SK-N-SH treated with all-trans-retinoic acid at 6 μM for 48 hours (cell line): ENCODE data around the gene CCDC159.

Source experiments
- ATAC-seq: fragments of 200-7000 bp; cut with Tn5 transposase; 3 replicates; pipeline ENCODE4 v1.9.1; 2020; ENCODE audit warnings: mild to moderate bottlenecking, moderate library complexity
- BACH2 ChIP-seq: fragments of 250-450 bp; sonication (Bioruptor Pico); IDR thresholded peaks from 2 replicates; pipeline ENCODE4 v1.9.0; 2021; ENCODE audit warnings: mild to moderate bottlenecking, borderline replicate concordance
- CREB5 ChIP-seq: fragments of 250-450 bp; sonication (Bioruptor Pico); IDR thresholded peaks from 2 replicates; pipeline ENCODE4 v1.5.1; 2020; ENCODE audit warnings: low read depth, mild to moderate bottlenecking, moderate library complexity
- CSRNP3 ChIP-seq: fragments of 250-450 bp; sonication (Bioruptor Pico); IDR thresholded peaks from 2 replicates; pipeline ENCODE4 v1.5.1; 2021; ENCODE audit warnings: mild to moderate bottlenecking, moderate library complexity
- ESRRG ChIP-seq: fragments of 250-450 bp; sonication (Bioruptor Pico); IDR thresholded peaks from 2 replicates; pipeline ENCODE4 v1.6.1; 2021; ENCODE audit warnings: mild to moderate bottlenecking
- GLIS3 ChIP-seq: fragments of 250-450 bp; sonication (Bioruptor Pico); IDR thresholded peaks from 2 replicates; pipeline ENCODE4 v1.5.0; 2020; ENCODE audit warnings: mild to moderate bottlenecking, moderate library complexity
- ISL1 ChIP-seq: fragments of 250-450 bp; sonication (Bioruptor Pico); IDR thresholded peaks from 2 replicates; pipeline ENCODE4 v2.1.2; 2022; ENCODE audit warnings: mild to moderate bottlenecking, moderate library complexity
- OSR1 ChIP-seq: fragments of 250-450 bp; sonication (Bioruptor Pico); IDR thresholded peaks from 2 replicates; pipeline ENCODE4 v1.8.0; 2022; ENCODE audit warnings: moderate library complexity, mild to moderate bottlenecking, inconsistent platforms
- PPARA ChIP-seq: fragments of 250-450 bp; sonication (Bioruptor Pico); IDR thresholded peaks from 2 replicates; pipeline ENCODE4 v1.5.0; 2020; ENCODE audit warnings: mild to moderate bottlenecking, borderline replicate concordance
- RARB ChIP-seq: fragments of 250-450 bp; sonication (Bioruptor Pico); IDR thresholded peaks from 2 replicates; pipeline ENCODE4 v1.8.0; 2021; ENCODE audit warnings: mild to moderate bottlenecking, moderate library complexity
- SNAI2 ChIP-seq: fragments of 250-450 bp; sonication (Bioruptor Pico); IDR thresholded peaks from 2 replicates; pipeline ENCODE4 v1.5.0; 2020; ENCODE audit warnings: mild to moderate bottlenecking, moderate library complexity
- TCF4 ChIP-seq: fragments of 250-450 bp; sonication (Bioruptor Pico); IDR thresholded peaks from 2 replicates; pipeline ENCODE4 v1.8.0; 2021; ENCODE audit warnings: mild to moderate bottlenecking, moderate library complexity, borderline replicate concordance
- TSHZ2 ChIP-seq: fragments of 250-450 bp; sonication (Bioruptor Pico); IDR thresholded peaks from 2 replicates; pipeline ENCODE4 v1.5.0; 2020; ENCODE audit warnings: mild to moderate bottlenecking, moderate library complexity
- ZC3H10 ChIP-seq: fragments of 250-450 bp; sonication (Bioruptor Pico); IDR thresholded peaks from 2 replicates; pipeline ENCODE4 v1.5.1; 2021; ENCODE audit warnings: mild to moderate bottlenecking, moderate library complexity
- ZFP3 ChIP-seq: fragments of 250-450 bp; sonication (Bioruptor Pico); IDR thresholded peaks from 2 replicates; pipeline ENCODE4 v1.5.0; 2020; ENCODE audit warnings: mild to moderate bottlenecking, moderate library complexity
- ZFP30 ChIP-seq: fragments of 450-650 bp; formaldehyde crosslinking; IDR thresholded peaks from 2 replicates; pipeline ENCODE4 v1.5.0; 2022; ENCODE audit warnings: mild to moderate bottlenecking, moderate library complexity
- ZNF70 ChIP-seq: fragments of 450-650 bp; formaldehyde crosslinking; IDR thresholded peaks from 2 replicates; pipeline ENCODE4 v1.5.0; 2020; ENCODE audit warnings: mild to moderate bottlenecking, moderate library complexity
- ZNF8 ChIP-seq: fragments of 450-650 bp; formaldehyde crosslinking; IDR thresholded peaks from 2 replicates; pipeline ENCODE4 v1.5.0; 2020; ENCODE audit warnings: mild to moderate bottlenecking, moderate library complexity
- TF ChIP-seq, protein P1 (sequence below): fragments of 250-450 bp; sonication (Bioruptor Pico); IDR thresholded peaks from 2 replicates; pipeline ENCODE4 v1.8.0; 2020; ENCODE audit warnings: mild to moderate bottlenecking, moderate library complexity, borderline replicate concordance
- TF ChIP-seq, protein P2 (sequence below): fragments of 250-450 bp; sonication (Bioruptor Pico); IDR thresholded peaks from 2 replicates; pipeline ENCODE4 v1.8.0; 2021; ENCODE audit warnings: low read depth, mild to moderate bottlenecking, moderate library complexity, borderline replicate concordance

CCDC159 gene

DNA sequence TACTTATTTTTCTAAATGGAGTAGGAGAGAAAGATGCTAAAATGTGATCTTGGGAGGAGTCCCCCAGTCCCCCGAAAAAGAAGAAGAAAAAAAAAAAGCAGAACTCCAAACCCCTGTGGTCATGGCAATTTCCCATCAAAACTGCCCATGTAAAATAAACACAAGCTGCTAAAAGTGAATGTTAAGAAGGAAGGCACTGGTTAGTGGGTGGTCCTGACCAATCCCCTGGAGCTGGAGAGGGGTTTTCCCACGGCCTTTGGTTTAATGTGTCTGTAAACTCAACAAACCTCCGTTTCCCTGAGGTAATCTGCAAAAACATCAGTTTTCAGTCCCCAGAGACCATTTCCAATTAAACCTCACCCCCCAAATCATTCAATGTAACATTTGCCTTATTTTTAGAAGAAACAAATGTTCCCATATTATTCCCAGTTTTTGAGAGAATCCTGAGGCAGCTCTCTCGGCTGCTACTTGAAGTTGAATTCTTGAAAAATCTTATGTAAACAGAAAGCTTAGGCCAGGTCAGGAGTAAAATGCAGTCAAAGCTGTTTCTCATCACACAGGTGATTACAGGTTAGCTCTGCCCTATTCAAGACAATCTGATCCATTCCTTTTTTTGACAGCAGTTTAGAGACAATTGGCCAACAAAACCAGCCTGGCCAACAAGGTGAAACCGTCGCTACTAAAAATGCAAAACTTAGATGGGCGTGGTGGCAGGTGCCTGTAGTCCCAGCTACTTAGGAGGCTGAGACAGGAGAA, 23.9 kb upstream of the CCDC159 start:
- ATAC-seq: no peak

DNA sequence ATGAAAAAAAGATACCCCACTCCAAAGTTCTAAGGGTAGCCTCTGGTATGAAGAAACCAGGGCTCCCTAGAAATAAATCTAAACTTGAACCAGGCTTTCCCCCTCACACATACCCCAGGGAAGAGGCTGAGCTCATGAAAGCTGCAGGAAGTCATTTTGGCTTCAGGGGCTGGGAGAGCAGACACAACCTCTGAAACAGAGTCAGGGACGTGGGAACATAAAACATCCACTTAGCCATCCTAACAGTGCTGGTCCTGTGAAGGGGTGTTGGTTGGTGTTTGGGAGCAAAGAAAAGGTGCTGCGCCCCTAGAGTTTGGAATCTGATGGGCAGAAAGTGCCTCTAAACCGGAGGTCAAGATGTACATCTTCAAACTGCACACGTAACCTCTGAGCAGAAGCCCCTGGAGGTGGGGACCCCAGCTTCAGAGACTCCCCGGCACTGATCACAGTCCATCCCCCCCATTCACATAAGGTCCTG, 22.7 kb upstream of the CCDC159 start:
- no peak; the same call in 2 of the 3 replicates for ATAC-seq
- no peak for TF ChIP-seq CREB5 (CRISPR knock-in tag)
- no peak for TF ChIP-seq OSR1 (CRISPR knock-in tag)
- TF ChIP-seq GLIS3 (CRISPR knock-in tag): no peak
- TF ChIP-seq SNAI2 (CRISPR knock-in tag): no peak
- TF ChIP-seq ISL1 (CRISPR knock-in tag): no peak
- no peak for TF ChIP-seq ZNF70
- TF ChIP-seq TCF4 (CRISPR knock-in tag): no peak
- TF ChIP-seq ESRRG: no peak
- TF ChIP-seq, protein P1, sequence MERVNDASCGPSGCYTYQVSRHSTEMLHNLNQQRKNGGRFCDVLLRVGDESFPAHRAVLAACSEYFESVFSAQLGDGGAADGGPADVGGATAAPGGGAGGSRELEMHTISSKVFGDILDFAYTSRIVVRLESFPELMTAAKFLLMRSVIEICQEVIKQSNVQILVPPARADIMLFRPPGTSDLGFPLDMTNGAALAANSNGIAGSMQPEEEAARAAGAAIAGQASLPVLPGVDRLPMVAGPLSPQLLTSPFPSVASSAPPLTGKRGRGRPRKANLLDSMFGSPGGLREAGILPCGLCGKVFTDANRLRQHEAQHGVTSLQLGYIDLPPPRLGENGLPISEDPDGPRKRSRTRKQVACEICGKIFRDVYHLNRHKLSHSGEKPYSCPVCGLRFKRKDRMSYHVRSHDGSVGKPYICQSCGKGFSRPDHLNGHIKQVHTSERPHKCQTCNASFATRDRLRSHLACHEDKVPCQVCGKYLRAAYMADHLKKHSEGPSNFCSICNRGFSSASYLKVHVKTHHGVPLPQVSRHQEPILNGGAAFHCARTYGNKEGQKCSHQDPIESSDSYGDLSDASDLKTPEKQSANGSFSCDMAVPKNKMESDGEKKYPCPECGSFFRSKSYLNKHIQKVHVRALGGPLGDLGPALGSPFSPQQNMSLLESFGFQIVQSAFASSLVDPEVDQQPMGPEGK: no peak
- no peak for TF ChIP-seq ZC3H10 (CRISPR knock-in tag)
- TF ChIP-seq CSRNP3: no peak
- no peak for TF ChIP-seq ZFP3 (CRISPR knock-in tag)
- TF ChIP-seq PPARA (CRISPR knock-in tag): no peak
- no peak for TF ChIP-seq ZNF8 (CRISPR knock-in tag)
- no peak for TF ChIP-seq BACH2 (CRISPR knock-in tag)
- TF ChIP-seq, all 23 proteins: peak for 0

More for the DNA sequence above, 23.9 kb upstream of the CCDC159 start:
- TF ChIP-seq ZNF70 (no peak), BACH2 (CRISPR knock-in tag) (no peak), ZFP3 (CRISPR knock-in tag) (no peak), TCF4 (CRISPR knock-in tag) (no peak), CSRNP3 (no peak), PPARA (CRISPR knock-in tag) (no peak), ZC3H10 (CRISPR knock-in tag) (no peak), ZFP30 (no peak)

DNA sequence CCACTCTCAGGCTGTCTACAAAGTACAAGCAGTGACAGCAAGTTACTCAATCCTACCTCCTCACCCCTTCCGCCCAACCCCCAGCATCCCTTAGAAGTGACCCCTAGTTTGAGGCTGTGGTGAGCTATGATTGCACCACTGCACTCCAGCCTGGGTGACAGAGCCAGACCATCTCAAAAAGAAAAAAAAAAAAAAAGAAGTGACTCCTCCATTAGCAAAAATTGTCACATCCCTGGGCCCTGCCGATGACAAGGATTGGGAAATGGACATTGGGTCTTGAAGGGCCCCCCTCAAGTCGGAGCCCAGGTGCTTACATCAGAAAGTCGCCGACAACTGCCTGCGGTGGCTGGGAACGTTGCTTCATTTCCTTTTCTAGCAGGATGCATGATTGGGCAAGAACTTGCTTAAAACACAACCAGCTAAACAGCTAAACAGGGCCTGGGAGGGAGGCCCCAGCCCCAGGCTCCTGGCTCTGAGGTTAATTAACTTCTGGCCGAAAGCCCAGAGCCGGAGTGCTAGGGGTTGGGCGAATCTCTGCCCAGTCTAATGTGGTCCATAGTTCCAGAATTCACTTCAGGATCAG, 22.1 kb upstream of the CCDC159 start:
- peak; percentile 99 for ATAC-seq
- TF ChIP-seq ISL1 (CRISPR knock-in tag) (peak; percentile 58; the same call in 1 of the 2 replicates), CREB5 (CRISPR knock-in tag) (no peak)
- TF ChIP-seq, all 23 proteins: peak for 1

DNA sequence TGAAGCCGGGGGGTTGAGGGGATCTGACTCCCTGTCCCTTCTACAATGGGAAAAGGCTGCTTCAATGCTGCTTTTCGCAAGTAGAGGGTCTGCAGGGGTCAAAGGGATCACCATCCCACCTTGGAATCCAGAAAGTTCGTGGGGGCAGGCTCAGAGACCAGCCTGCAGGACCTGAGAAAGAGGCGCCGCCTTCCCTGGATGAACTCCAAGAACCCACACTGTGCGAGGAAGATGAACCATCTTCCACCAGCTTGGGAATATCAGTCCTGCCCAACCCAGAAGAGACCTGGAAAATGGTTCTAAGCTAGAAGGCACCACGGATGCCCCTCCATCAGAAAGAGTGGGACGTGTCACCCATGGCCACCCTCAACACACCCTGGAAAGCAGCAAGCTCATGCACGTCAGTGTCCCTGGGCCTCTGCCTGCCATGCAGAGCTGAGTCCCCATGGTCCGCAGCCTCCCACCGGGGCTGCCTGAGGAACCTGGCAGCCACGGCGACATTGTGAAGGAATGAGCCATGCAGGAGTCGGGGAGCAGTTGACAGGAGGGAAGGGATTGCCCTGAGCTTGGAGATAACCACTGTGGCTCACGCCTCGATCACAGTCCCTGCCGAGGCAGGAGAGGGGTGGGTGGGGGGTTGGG, 21.4 kb upstream of the CCDC159 start:
- peak; percentile 14 for ATAC-seq
- TF ChIP-seq PPARA (CRISPR knock-in tag): no peak
- TF ChIP-seq TSHZ2 (CRISPR knock-in tag): no peak
- no peak for TF ChIP-seq ZC3H10 (CRISPR knock-in tag)
- TF ChIP-seq, protein P2, sequence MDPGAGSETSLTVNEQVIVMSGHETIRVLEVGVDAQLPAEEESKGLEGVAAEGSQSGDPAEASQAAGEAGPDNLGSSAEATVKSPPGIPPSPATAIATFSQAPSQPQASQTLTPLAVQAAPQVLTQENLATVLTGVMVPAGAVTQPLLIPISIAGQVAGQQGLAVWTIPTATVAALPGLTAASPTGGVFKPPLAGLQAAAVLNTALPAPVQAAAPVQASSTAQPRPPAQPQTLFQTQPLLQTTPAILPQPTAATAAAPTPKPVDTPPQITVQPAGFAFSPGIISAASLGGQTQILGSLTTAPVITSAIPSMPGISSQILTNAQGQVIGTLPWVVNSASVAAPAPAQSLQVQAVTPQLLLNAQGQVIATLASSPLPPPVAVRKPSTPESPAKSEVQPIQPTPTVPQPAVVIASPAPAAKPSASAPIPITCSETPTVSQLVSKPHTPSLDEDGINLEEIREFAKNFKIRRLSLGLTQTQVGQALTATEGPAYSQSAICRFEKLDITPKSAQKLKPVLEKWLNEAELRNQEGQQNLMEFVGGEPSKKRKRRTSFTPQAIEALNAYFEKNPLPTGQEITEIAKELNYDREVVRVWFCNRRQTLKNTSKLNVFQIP (CRISPR knock-in tag): no peak
- TF ChIP-seq ZNF8 (CRISPR knock-in tag): no peak
- TF ChIP-seq RARB (CRISPR knock-in tag): no peak
- TF ChIP-seq SNAI2 (CRISPR knock-in tag): no peak
- no peak for TF ChIP-seq ISL1 (CRISPR knock-in tag)
